ENCODE results near the gene ADARB2. TPM values are rescaled to one million over a fixed set of nuclear protein-coding genes. Genes with fewer than 3 reads are reported as not detected.

Gene ADARB2
- total and polyA plus RNA-seq, 2 experiments from 2014 or later: 0.13 to 0.48 TPM

DNA sequence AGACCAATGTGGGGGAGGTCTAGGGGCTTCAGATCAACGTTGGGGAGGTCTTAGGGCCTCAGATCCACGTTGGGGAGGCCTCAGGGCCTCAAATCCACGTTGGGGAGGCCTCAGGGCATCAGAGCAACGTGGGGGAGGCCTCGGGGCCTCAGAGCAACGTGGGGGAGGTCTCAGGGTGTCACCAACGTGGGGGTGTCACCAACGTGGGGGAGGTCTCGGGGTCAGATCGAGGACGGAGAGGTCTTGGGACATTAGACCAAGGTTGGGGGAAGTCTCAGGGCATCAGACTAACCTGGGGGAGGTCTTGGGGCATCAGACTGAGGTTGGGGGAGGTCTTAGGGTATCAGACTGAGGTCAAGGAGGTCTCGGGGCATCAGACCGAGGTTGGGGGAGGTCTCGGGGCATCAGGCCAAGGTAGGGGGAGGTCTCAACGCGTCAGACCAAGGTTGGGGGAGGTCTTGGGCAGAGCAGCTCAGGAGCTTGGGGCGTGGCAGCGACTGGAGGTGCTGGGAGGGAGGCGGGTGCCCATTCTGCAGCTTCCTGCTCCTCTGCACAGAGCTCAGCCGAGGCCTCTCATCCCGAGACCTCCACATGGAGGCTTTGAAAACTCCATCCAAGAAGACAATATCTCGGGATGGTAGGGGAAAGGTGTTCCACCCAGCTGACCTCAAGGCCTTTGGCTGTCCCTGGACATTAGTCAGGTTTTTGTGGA lies 521.3 kb downstream of the ADARB2 start:
- Histone ChIP-seq H3K9me3 (ENCODE audit: low read depth) (no peaks in the 10 kb centered on the region), H2AFZ (no peak overlapping the region), H3K27me3 (no peaks in the 10 kb centered on the region), H3K36me3 (replicated peaks; ENCODE audit: insufficient read depth, low read depth) (no peaks in the 10 kb centered on the region), H3K27ac (no peak overlapping the region), H3K4me3 (no peak overlapping the region), H3K79me2 (no peaks in the 10 kb centered on the region), H3K4me1 (ENCODE audit: insufficient read depth) (no peaks in the 10 kb centered on the region), H3K9me2 (replicated peaks; ENCODE audit: insufficient read depth) (no peaks in the 10 kb centered on the region), H4K20me1 (ENCODE audit: insufficient read depth, poor library complexity, severe bottlenecking) (no peaks in the 10 kb centered on the region), H3K4me2 (no peak overlapping the region)
- WGBS (ENCODE audit: low lambda C conversion rate, missing lambda C conversion rate): 93% methylated on average over 21 of the region's 22 CpGs
- DNase-seq (ENCODE audit: low spot score): no peak
- TF ChIP-seq, protein P1, sequence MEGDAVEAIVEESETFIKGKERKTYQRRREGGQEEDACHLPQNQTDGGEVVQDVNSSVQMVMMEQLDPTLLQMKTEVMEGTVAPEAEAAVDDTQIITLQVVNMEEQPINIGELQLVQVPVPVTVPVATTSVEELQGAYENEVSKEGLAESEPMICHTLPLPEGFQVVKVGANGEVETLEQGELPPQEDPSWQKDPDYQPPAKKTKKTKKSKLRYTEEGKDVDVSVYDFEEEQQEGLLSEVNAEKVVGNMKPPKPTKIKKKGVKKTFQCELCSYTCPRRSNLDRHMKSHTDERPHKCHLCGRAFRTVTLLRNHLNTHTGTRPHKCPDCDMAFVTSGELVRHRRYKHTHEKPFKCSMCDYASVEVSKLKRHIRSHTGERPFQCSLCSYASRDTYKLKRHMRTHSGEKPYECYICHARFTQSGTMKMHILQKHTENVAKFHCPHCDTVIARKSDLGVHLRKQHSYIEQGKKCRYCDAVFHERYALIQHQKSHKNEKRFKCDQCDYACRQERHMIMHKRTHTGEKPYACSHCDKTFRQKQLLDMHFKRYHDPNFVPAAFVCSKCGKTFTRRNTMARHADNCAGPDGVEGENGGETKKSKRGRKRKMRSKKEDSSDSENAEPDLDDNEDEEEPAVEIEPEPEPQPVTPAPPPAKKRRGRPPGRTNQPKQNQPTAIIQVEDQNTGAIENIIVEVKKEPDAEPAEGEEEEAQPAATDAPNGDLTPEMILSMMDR (IDR thresholded peaks at IDR 0.05; ENCODE audit: poor library complexity): no peak
- TF ChIP-seq EZH2phosphoT487 (IDR thresholded peaks at IDR 0.05; ENCODE audit: low read depth, severe bottlenecking, unreplicated experiment) (no peak), EZH2 (IDR thresholded peaks at IDR 0.05; ENCODE audit: borderline replicate concordance) (no peak)

DNA sequence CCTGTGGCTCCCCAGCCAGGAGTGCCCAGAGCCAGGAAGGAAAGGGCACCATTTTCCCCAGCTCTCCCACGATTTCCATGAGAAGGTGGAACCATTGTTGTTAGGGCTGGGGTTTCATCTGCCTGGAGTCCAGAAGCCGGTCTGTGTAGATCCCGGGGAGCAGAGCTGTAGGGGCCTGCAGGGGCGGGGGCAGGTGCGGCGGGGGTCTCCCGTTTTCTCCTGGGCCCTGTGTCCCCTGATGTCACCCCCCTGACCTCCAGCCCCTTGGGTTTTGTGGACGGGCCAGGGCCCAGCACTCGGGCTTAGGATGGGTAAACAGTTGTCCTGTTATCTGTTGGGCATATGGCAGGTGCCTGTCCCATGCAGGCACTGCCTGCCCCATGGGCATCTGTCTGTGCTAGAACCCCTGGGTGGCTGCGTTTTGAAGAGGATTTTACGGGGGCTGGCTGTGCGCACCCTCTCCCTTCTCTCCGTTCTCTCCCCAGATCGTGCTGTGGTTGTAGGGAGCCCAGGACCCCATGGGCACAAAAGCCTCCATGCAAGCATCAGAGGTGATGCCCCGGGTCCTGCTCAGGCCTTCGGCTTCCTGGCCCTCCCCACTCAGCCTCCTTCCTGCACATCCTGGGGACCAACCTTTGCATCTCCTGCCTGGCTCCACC lies 522.3 kb downstream of the ADARB2 start:
- H3K79me2 ChIP-seq: no peaks in the 10 kb centered on the region
- no peaks in the 10 kb centered on the region for H3K9me2 ChIP-seq (replicated peaks; ENCODE audit: insufficient read depth)
- no peaks in the 10 kb centered on the region for H3K4me1 ChIP-seq (ENCODE audit: insufficient read depth)
- 95% methylated on average over 15 of the region's 16 CpGs for WGBS (ENCODE audit: low lambda C conversion rate, missing lambda C conversion rate)
- H3K27me3 ChIP-seq: no peaks in the 10 kb centered on the region
- TF ChIP-seq, protein P1 (IDR thresholded peaks at IDR 0.05; ENCODE audit: poor library complexity): no peak
- TF ChIP-seq EZH2 (IDR thresholded peaks at IDR 0.05; ENCODE audit: borderline replicate concordance) (no peak), EZH2phosphoT487 (IDR thresholded peaks at IDR 0.05; ENCODE audit: low read depth, severe bottlenecking, unreplicated experiment) (no peak)
- H3K9me3 ChIP-seq (ENCODE audit: low read depth): no peaks in the 10 kb centered on the region
- no peak overlapping the region for H3K4me2 ChIP-seq
- H3K36me3 ChIP-seq (replicated peaks; ENCODE audit: insufficient read depth, low read depth): no peaks in the 10 kb centered on the region
- H3K27ac ChIP-seq: no peak overlapping the region
- no peak for DNase-seq (ENCODE audit: low spot score)
- no peak overlapping the region for H3K4me3 ChIP-seq
- H2AFZ ChIP-seq: no peak overlapping the region
- no peaks in the 10 kb centered on the region for H4K20me1 ChIP-seq (ENCODE audit: insufficient read depth, poor library complexity, severe bottlenecking)

DNA sequence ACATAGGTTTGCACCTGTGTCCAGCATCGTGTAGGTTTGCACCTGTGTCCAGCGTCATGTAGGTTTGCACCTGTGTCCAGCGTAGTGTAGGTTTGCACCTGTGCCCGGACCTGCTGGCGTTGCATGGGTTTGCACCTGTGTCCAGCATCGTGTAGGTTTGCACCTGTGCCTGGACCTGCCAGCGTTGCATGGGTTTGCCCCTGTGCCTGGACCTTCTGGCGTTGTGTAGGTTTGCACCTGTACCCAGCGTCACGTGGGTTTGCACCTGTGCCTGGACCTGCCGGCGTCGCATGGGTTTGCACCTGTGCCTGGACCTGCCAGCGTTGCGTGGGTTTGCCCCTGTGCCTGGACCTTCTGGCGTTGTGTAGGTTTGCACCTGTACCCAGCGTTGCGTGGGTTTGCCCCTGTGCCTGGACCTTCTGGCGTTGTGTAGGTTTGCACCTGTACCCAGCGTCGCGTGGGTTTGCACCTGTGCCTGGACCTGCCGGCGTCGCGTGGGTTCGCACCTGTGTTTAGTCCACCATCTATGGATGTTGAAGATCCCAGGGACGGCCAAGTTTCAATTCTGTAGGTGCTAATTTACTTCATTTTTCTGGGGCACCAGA lies 523.2 kb downstream of the ADARB2 start:
- H3K27ac ChIP-seq: no peak overlapping the region

More for the DNA sequence above, 523.2 kb downstream of the ADARB2 start:
- 97% methylated on average over 28 of the region's 28 CpGs for WGBS (ENCODE audit: low lambda C conversion rate, missing lambda C conversion rate)
- H3K4me2 ChIP-seq: no peak overlapping the region
- H3K9me2 ChIP-seq (replicated peaks; ENCODE audit: insufficient read depth): no peaks in the 10 kb centered on the region
- DNase-seq (ENCODE audit: low spot score): no peak
- no peak overlapping the region for H3K4me3 ChIP-seq
- H3K27me3 ChIP-seq: no peaks in the 10 kb centered on the region
- no peaks in the 10 kb centered on the region for H3K9me3 ChIP-seq (ENCODE audit: low read depth)
- TF ChIP-seq EZH2 (IDR thresholded peaks at IDR 0.05; ENCODE audit: borderline replicate concordance) (no peak), EZH2phosphoT487 (IDR thresholded peaks at IDR 0.05; ENCODE audit: low read depth, severe bottlenecking, unreplicated experiment) (no peak)
- TF ChIP-seq, protein P1 (IDR thresholded peaks at IDR 0.05; ENCODE audit: poor library complexity): no peak
- no peaks in the 10 kb centered on the region for H3K36me3 ChIP-seq (replicated peaks; ENCODE audit: insufficient read depth, low read depth)
- no peaks in the 10 kb centered on the region for H3K79me2 ChIP-seq
- no peak overlapping the region for H2AFZ ChIP-seq
- H3K4me1 ChIP-seq (ENCODE audit: insufficient read depth): no peaks in the 10 kb centered on the region
- H4K20me1 ChIP-seq (ENCODE audit: insufficient read depth, poor library complexity, severe bottlenecking): no peaks in the 10 kb centered on the region

Measured in hepatocyte (in vitro differentiated cells).